Natural killer cell (primary cell): ENCODE data around the gene PDCD6IP. TPM values are rescaled to one million over a fixed set of nuclear protein-coding genes. Genes with fewer than 3 reads are reported as not detected.
"Not testable (repeated sequence)": the region's sequence is repeated elsewhere in the genome, so short reads cannot be mapped to it uniquely, and the experiment has no call there.

ENCODE experiments used
- ATAC-seq, 3 donors: fragments of 150-1000 bp in 2 of 3; fragments of 200-7000 bp in 1 of 3; cut with Tn5 transposase; 1 replicate in 1 of 3; 2 replicates in 2 of 3; pipeline ENCODE4 v1.10.0; 2021; ENCODE audit warnings: mild to moderate bottlenecking in 2 of 3, moderate library complexity in 2 of 3
- DNase-seq, 2 donors: peaks; one replicate each; pipeline versions ENCODE4 v3.0.0 to v3.0.0-alpha.2; 2013 to 2021; ENCODE audit warnings: mixed read lengths in 1 of 2
- H3K27ac ChIP-seq: one replicate; pipeline ENCODE4 v1.5.1; 2013; ENCODE audit warnings: mild to moderate bottlenecking, low read length
- H3K27me3 ChIP-seq: one replicate; pipeline ENCODE4 v1.6.1; 2013; ENCODE audit warnings: low read length; ENCODE audit not compliant: control insufficient read depth, insufficient read depth
- H3K36me3 ChIP-seq: one replicate; pipeline ENCODE4 v1.6.1; 2013; ENCODE audit warnings: low read length; ENCODE audit not compliant: control insufficient read depth, insufficient read depth
- H3K4me1 ChIP-seq: one replicate; pipeline ENCODE4 v1.6.1; 2013; ENCODE audit warnings: low read length; ENCODE audit not compliant: control insufficient read depth, insufficient read depth
- H3K4me3 ChIP-seq: one replicate; pipeline ENCODE4 v1.5.1; 2013; ENCODE audit warnings: low read length
- H3K9me3 ChIP-seq: one replicate; pipeline ENCODE4 v1.6.1; 2013; ENCODE audit warnings: low read length; ENCODE audit not compliant: control insufficient read depth, insufficient read depth
- H3K27ac Mint-ChIP-seq, 2 donors: one replicate each; pipeline ENCODE4 v1.8.0; 2022; ENCODE audit warnings: mild to moderate bottlenecking in 2 of 2, mixed read lengths in 2 of 2, moderate library complexity in 1 of 2
- H3K27me3 Mint-ChIP-seq, 2 donors: one replicate each; pipeline ENCODE4 v1.8.0; 2022; ENCODE audit warnings: low read depth in 2 of 2, mixed read lengths in 2 of 2
- H3K36me3 Mint-ChIP-seq: one replicate; pipeline ENCODE4 v1.8.0; 2022; ENCODE audit warnings: mixed read lengths
- H3K4me1 Mint-ChIP-seq, 2 donors: one replicate each; pipeline ENCODE4 v1.8.0; 2022; ENCODE audit warnings: mixed read lengths in 2 of 2
- H3K4me3 Mint-ChIP-seq: one replicate; pipeline ENCODE4 v1.8.0; 2022; ENCODE audit warnings: mild to moderate bottlenecking, moderate library complexity, mixed read lengths
- H3K9me3 Mint-ChIP-seq, 2 donors: one replicate each; pipeline ENCODE4 v1.8.0; 2022; ENCODE audit warnings: mixed read lengths in 2 of 2
- CTCF ChIP-seq: fragments of 200-600 bp; IDR thresholded peaks from one replicate; pipeline ENCODE4 v1.8.0; 2022; ENCODE audit warnings: antibody characterized with exemption
- WGBS: methylation state at CpG from one replicate; pipeline ENCODE4 v1.1.7; 2013; ENCODE audit warnings: missing lambda C conversion rate; ENCODE audit not compliant: insufficient coverage; 5-methylcytosine and 5-hydroxymethylcytosine counted together
- intact Hi-C: fragments of 100-400 bp; cut with micrococcal nuclease; formaldehyde crosslinking; loops from one replicate; pipeline ENCODE4 v1.14.2; 2022
- total RNA-seq, 4 donors: library from RNA; stranded (reverse); fragments of 120-200 nt in 1 of 4; gene quantifications; one replicate each; pipeline versions ENCODE4 v1.2.3 to v1.2.4, GENCODE V29; 2013 to 2022

PDCD6IP gene
- total RNA-seq, 3 donors from 2014 or later (not counting 1 experiment from before 2014, with no cell fraction given): 170 to 182 (median 179) TPM

- H3K27me3 ChIP-seq: no peaks in the 10 kb centered on the region
- H3K27ac ChIP-seq: no peak overlapping the region
- DNase-seq: no peak
- peaks cover 10 to 11% of the 10 kb centered on the region in 2 donors for H3K27me3 Mint-ChIP-seq
- H3K4me3 Mint-ChIP-seq: no peak overlapping the region
- WGBS: no CpG with 5 or more reads among the region's 2 CpGs
- intact Hi-C loops: no loop called here
- peaks cover 5% of the 10 kb centered on the region for H3K36me3 Mint-ChIP-seq
- peaks cover 6 to 9% of the 10 kb centered on the region in 2 donors for H3K9me3 Mint-ChIP-seq
- H3K27ac Mint-ChIP-seq: no peak overlapping the region
- no peak for ATAC-seq
- no peaks in the 10 kb centered on the region for H3K4me1 Mint-ChIP-seq
- H3K4me3 ChIP-seq: no peak overlapping the region
- H3K4me1 ChIP-seq: no peaks in the 10 kb centered on the region
- no peaks in the 10 kb centered on the region for H3K36me3 ChIP-seq
- H3K9me3 ChIP-seq: peaks cover 7% of the 10 kb centered on the region
- TF ChIP-seq CTCF: no peak
These were observed 47.1 kb upstream of the PDCD6IP start for GRCh38 chr3:33751336-33751735.

GRCh38 chr3:33754391-33754790 is 44.0 kb upstream of the PDCD6IP start:
- H3K9me3 Mint-ChIP-seq, H3K4me3 ChIP-seq, H3K27ac Mint-ChIP-seq, H3K36me3 Mint-ChIP-seq, H3K4me1 ChIP-seq, ATAC-seq, DNase-seq, H3K4me3 Mint-ChIP-seq, H3K9me3 ChIP-seq, H3K4me1 Mint-ChIP-seq, H3K36me3 ChIP-seq, intact Hi-C loops, H3K27me3 ChIP-seq, H3K27ac ChIP-seq: not testable (repeated sequence)
- 93% methylated on average over 1 of the region's 1 CpG for WGBS
- peaks cover 11 to 14% of the 10 kb centered on the region in 2 donors for H3K27me3 Mint-ChIP-seq

- H3K27me3 Mint-ChIP-seq: peaks cover 0 to 10% of the 10 kb centered on the region in 2 donors
- DNase-seq (no peak), ATAC-seq (no peak)
- no peak overlapping the region for H3K27ac Mint-ChIP-seq
- no peaks in the 10 kb centered on the region for H3K4me1 ChIP-seq
- no peak overlapping the region for H3K27ac ChIP-seq
- H3K4me1 Mint-ChIP-seq: no peaks in the 10 kb centered on the region
- TF ChIP-seq CTCF: no peak
- H3K27me3 ChIP-seq: no peaks in the 10 kb centered on the region
- H3K36me3 Mint-ChIP-seq: peaks cover 5% of the 10 kb centered on the region
- H3K9me3 ChIP-seq: peaks cover 7% of the 10 kb centered on the region
- peaks cover 6 to 9% of the 10 kb centered on the region in 2 donors for H3K9me3 Mint-ChIP-seq
- H3K4me3 ChIP-seq: no peak overlapping the region
- no peaks in the 10 kb centered on the region for H3K36me3 ChIP-seq
- intact Hi-C loops: no loop called here
- H3K4me3 Mint-ChIP-seq: no peak overlapping the region
These were observed 40.1 kb upstream of the PDCD6IP start for GRCh38 chr3:33758281-33758680.

- no peak for ATAC-seq
- no peak for TF ChIP-seq CTCF
- H3K4me1 Mint-ChIP-seq: no peaks in the 10 kb centered on the region
- H3K27me3 ChIP-seq: no peaks in the 10 kb centered on the region
- no peak overlapping the region for H3K27ac ChIP-seq
- H3K4me3 Mint-ChIP-seq: no peak overlapping the region
- H3K36me3 Mint-ChIP-seq: peaks cover 5% of the 10 kb centered on the region
- 91% methylated on average over 2 of the region's 2 CpGs for WGBS
- no peak overlapping the region for H3K4me3 ChIP-seq
- H3K27me3 Mint-ChIP-seq: peaks cover 0 to 9% of the 10 kb centered on the region in 2 donors
- H3K9me3 Mint-ChIP-seq: peaks cover 6 to 9% of the 10 kb centered on the region in 2 donors
- intact Hi-C loops: no loop called here
- no peak for DNase-seq
- H3K27ac Mint-ChIP-seq: no peak overlapping the region
- no peaks in the 10 kb centered on the region for H3K36me3 ChIP-seq
- H3K4me1 ChIP-seq: no peaks in the 10 kb centered on the region
- peaks cover 7% of the 10 kb centered on the region for H3K9me3 ChIP-seq
These were observed 39.6 kb upstream of the PDCD6IP start for GRCh38 chr3:33758864-33759263.
